ENCODE results near the gene COL19A1.

GRCh38 chr6:69852706-69853105 is 13.7 kb upstream of the COL19A1 start:
- TF ChIP-seq, protein P1, sequence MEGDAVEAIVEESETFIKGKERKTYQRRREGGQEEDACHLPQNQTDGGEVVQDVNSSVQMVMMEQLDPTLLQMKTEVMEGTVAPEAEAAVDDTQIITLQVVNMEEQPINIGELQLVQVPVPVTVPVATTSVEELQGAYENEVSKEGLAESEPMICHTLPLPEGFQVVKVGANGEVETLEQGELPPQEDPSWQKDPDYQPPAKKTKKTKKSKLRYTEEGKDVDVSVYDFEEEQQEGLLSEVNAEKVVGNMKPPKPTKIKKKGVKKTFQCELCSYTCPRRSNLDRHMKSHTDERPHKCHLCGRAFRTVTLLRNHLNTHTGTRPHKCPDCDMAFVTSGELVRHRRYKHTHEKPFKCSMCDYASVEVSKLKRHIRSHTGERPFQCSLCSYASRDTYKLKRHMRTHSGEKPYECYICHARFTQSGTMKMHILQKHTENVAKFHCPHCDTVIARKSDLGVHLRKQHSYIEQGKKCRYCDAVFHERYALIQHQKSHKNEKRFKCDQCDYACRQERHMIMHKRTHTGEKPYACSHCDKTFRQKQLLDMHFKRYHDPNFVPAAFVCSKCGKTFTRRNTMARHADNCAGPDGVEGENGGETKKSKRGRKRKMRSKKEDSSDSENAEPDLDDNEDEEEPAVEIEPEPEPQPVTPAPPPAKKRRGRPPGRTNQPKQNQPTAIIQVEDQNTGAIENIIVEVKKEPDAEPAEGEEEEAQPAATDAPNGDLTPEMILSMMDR (IDR thresholded peaks at IDR 0.05) = no peak
- TF ChIP-seq POLR2AphosphoS5 (IDR thresholded peaks at IDR 0.05) (no peak), POLR2A (IDR thresholded peaks at IDR 0.05) (no peak)

Measured in breast epithelium (tissue), 3 donors.